ENCODE results near the gene GAB1.

DNA sequence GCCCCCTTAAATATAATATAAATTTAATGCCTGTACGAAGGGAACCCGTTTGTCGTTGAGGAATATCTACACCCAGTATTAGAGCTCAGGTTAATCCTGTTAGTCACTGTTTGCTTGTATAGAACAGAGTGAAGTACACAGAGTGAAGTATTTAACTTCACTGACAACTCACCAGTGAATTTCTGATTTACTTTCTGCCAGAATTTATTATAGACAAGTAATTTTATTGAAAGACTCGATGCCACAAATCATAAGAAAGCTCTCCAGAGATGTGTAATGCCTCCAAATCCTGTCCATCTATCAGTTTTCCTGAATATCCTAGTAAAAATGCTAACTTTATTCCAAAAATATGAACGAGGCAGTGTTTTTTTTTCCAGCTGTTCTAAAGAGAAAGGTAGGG lies 1.6 kb downstream of the GAB1 start:
- TF ChIP-seq, protein P1, sequence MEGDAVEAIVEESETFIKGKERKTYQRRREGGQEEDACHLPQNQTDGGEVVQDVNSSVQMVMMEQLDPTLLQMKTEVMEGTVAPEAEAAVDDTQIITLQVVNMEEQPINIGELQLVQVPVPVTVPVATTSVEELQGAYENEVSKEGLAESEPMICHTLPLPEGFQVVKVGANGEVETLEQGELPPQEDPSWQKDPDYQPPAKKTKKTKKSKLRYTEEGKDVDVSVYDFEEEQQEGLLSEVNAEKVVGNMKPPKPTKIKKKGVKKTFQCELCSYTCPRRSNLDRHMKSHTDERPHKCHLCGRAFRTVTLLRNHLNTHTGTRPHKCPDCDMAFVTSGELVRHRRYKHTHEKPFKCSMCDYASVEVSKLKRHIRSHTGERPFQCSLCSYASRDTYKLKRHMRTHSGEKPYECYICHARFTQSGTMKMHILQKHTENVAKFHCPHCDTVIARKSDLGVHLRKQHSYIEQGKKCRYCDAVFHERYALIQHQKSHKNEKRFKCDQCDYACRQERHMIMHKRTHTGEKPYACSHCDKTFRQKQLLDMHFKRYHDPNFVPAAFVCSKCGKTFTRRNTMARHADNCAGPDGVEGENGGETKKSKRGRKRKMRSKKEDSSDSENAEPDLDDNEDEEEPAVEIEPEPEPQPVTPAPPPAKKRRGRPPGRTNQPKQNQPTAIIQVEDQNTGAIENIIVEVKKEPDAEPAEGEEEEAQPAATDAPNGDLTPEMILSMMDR (IDR thresholded peaks at IDR 0.05; ENCODE audit: low read depth, low read length, missing input control), result no peak
- TF ChIP-seq TAF1 (conservative IDR thresholded peaks at IDR 0.05) (no peak), FOXA1 (IDR thresholded peaks at IDR 0.05) (no peak)
- TF ChIP-seq, protein P2, sequence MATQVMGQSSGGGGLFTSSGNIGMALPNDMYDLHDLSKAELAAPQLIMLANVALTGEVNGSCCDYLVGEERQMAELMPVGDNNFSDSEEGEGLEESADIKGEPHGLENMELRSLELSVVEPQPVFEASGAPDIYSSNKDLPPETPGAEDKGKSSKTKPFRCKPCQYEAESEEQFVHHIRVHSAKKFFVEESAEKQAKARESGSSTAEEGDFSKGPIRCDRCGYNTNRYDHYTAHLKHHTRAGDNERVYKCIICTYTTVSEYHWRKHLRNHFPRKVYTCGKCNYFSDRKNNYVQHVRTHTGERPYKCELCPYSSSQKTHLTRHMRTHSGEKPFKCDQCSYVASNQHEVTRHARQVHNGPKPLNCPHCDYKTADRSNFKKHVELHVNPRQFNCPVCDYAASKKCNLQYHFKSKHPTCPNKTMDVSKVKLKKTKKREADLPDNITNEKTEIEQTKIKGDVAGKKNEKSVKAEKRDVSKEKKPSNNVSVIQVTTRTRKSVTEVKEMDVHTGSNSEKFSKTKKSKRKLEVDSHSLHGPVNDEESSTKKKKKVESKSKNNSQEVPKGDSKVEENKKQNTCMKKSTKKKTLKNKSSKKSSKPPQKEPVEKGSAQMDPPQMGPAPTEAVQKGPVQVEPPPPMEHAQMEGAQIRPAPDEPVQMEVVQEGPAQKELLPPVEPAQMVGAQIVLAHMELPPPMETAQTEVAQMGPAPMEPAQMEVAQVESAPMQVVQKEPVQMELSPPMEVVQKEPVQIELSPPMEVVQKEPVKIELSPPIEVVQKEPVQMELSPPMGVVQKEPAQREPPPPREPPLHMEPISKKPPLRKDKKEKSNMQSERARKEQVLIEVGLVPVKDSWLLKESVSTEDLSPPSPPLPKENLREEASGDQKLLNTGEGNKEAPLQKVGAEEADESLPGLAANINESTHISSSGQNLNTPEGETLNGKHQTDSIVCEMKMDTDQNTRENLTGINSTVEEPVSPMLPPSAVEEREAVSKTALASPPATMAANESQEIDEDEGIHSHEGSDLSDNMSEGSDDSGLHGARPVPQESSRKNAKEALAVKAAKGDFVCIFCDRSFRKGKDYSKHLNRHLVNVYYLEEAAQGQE (IDR thresholded peaks at IDR 0.05), result no peak
- TF ChIP-seq, protein P3, sequence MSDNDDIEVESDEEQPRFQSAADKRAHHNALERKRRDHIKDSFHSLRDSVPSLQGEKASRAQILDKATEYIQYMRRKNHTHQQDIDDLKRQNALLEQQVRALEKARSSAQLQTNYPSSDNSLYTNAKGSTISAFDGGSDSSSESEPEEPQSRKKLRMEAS (IDR thresholded peaks at IDR 0.05), result no peak

Data from liver (tissue), 3 donors.